Frontal cortex (tissue), 4 donors: ENCODE results near the gene FGF21. TPM values are rescaled to one million over a fixed set of nuclear protein-coding genes. Genes with fewer than 3 reads are reported as not detected.
"Not testable (repeated sequence)": the region's sequence is repeated elsewhere in the genome, so short reads cannot be mapped to it uniquely, and the experiment has no call there.

Experiments
- DNase-seq, 2 donors: peaks; one replicate each; pipeline ENCODE4 v3.0.0; 2012; ENCODE audit warnings: low spot score in 2 of 2
- FAIRE-seq: peaks from 2 replicates; lab custom pipeline; 2012; peaks lifted over from hg19 to GRCh38; lab: Jason Lieb, UNC
- total RNA-seq: library from RNA; depleted of rRNA; stranded (reverse); fragments of >200 nt; gene quantifications from one replicate; pipeline ENCODE4 v1.2.3, GENCODE V29; 2014
- donor health status: control.
- donor health status: control.
- donor health status: control.

FGF21 gene
- total RNA-seq, 1 donor from 2014 or later: not detected

DNA sequence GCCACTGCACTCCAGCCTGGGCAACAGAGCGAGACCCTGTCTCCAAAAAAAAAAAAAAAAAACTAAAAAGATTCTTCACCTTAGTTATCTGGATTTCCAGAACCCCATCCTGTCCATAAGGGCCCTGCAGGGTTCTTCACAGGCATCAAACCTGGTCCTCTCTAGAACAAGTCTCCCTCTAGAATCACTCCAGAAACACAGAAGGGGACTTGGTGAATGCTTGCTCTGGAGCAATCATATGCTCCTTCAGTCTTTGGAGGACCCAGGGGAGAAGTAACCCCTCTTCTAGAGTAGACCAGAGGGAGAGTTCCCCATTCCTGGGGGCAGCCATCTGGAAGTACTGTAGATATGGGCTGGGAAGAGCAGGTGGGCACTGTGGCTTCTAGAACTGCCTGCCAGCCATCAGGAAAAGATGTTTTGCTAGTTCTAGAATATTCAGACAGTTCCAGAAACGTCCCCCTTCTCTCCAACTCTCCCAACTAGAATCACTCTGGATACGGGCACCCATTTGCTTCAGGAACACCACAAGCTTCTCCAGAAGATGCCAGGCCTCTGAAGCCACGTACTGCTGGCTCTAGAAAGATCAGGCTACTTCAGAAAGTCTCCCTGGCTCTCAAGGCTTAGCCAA, 5.6 kb upstream of the FGF21 start:
- FAIRE-seq (no peak), DNase-seq (peak in 1 of 2 donors; percentile 24)

DNA sequence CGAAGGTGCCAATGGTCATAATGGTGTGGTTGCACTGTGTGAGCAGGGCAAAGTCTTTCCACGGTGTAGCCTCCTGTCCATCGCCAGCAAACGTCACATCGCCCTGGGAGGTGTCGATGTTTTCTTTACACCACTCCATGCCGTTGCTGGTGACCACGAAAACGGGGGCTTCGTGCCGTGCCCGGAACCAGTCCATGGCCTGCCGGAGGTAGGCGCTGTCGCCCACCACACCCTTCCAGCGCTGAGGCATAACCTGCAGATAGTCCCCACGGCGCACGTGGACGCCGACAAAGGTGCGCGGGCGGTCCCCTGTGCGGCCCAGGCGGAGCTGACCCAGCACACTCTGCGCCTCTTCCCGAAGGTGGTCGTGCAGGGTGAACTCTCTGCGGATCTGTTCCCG, 5.0 kb upstream of the FGF21 start:
- DNase-seq (no peak), FAIRE-seq (no peak)

DNA sequence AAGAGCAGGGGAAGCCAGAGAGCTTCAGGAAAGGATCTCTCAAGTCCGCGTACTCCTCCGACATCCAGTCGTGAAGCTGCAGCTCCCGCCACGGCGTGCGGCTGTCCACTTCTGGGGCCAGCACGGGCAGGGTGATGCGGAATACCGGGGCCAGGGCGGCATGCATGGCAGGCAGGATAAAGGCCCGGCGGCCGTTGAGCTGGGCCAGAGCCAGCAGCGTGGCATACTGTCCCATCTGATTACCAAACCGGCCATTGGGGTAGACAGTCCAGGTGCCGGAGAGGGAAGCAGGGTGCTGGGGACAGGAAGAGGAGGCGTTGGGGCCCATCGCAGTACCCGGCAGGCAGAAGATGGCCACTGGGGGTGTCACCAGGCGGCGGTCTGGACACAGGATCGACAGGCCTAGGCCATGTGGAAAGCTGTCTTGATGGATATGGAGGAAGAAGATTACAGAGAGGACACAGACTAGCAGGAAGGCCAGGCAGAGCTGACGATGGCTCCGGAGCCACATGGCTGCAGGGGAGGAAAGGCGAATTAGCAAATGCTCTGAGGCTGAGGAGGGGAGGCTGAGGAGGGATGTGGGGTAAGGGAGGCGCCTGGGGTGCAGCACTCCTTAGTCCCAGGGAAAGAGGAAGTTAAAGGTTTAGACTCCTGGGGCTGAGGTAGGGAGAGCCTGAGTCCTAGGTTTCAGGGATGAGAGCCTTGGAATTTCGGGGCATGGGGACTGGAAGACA, 4.4 kb upstream of the FGF21 start:
- no peak for FAIRE-seq

DNA sequence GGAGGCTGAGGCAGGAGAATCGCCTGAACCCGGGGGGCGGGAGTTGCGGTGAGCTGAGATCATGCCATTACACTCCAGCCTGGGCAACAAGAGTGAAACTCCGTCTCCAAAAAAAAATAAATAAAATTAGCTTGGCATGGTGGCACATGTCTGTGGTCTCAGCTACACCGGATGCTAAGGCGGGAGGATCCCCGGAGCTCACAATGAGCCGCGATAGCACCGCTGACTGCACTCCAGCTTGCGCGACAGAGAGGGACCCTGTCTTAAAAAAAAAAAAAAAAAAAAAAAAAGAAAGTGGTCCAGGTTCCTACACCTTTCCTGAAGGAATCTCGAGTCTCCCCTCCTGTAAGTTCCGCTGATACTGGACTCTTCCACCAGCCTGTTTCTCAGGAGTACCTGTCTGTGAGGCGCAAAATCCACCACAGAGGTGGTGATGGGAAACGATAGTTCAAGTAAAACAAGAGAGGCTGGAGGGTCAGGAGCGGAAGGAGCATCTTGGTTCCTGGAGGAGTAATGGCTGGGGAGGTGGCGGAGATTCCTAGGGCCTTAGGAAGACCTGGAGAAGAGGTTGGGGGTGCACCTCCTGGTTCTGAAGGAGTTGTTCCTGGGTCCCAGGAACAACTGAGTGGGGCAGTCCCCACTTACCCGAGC, 3.4 kb upstream of the FGF21 start:
- FAIRE-seq: no peak
- peak in 1 of 2 donors; percentile 12 for DNase-seq

More for the DNA sequence above, 4.4 kb upstream of the FGF21 start:
- peak in 1 of 2 donors; percentile 28 for DNase-seq

DNA sequence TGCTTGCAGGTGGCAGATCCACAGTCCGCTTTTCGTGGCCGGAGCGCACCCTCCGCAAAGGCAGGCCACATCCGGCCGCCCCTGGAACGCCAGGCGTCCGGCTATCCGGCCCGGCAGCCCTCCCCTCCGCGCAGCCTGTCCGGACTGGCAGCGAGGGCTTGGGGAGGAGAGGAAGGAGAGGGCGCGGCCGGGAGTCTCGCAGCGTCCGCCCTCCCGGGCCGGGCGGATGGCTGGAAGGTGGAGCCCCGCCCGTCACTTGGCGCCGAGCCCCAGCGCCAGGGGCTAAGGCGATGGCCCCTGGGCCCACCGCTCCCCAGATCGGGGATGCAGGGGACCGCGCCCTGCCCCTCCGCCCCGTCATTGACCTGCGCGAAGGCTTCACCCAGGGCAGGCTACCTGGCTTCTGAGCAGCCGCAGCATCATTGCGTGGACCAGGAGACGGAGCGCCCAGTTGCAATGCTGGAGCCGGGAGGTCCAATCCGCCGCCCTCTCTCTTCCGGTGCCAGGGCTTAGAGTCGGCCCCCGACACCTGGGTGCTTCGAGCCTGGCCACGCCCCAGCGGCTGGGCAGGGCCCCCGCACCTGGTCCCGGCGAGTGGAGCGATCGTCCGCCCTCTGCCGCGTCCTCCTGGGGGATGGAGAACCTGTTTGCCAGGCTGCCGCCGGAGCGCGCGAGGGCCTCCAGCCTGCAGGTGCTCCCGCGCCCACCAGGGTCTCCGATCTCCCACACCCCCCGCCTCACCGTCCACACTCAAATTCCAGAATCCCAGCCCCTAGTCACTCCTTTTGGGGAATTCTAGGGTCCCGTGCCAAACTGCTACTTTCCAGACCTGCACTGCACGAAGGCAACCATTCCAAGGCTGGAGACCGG, 2.6 kb upstream of the FGF21 start, which contains the start of gene FUT1:
Gene FUT1 (minus strand): TSS at position 146 of the 870 bp plus-strand sequence. CDS start 1,360 bp downstream, outside the sequence.
- DNase-seq (peak; percentile 42 to 65), FAIRE-seq (no peak)

DNA sequence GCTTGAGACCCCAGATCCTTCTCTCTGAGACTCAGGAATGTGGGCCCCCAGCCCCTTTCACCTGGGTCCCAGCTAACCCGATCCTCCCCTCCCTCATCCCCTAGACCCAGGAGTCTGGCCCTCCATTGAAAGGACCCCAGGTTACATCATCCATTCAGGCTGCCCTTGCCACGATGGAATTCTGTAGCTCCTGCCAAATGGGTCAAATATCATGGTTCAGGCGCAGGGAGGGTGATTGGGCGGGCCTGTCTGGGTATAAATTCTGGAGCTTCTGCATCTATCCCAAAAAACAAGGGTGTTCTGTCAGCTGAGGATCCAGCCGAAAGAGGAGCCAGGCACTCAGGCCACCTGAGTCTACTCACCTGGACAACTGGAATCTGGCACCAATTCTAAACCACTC, 463 bp downstream of the FGF21 start:
- FAIRE-seq (no peak), DNase-seq (no peak)

DNA sequence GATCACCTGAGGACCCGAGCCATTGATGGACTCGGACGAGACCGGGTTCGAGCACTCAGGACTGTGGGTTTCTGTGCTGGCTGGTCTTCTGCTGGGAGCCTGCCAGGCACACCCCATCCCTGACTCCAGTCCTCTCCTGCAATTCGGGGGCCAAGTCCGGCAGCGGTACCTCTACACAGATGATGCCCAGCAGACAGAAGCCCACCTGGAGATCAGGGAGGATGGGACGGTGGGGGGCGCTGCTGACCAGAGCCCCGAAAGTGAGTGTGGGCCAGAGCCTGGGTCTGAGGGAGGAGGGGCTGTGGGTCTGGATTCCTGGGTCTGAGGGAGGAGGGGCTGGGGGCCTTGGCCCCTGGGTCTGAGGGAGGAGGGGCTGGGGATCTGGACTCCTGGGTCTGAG, 888 bp downstream of the FGF21 start:
- DNase-seq: no peak
- no peak for FAIRE-seq

DNA sequence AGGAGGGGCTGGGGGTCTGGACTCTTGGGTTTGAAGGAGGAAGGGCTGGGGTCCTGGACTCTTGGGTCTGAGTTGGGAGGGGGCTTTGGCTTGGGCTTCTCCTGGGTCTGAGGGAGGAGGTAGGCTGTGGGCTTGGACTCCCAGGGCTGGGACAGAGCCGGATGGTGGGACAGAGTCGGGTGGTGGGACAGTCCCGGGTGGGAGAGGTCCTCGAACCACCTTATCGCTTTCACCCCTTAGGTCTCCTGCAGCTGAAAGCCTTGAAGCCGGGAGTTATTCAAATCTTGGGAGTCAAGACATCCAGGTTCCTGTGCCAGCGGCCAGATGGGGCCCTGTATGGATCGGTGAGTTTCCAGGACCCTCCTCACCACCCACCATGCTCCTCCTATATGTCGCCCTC, 1.4 kb downstream of the FGF21 start:
- no peak for FAIRE-seq
- DNase-seq: peak in 1 of 2 donors; percentile 15

DNA sequence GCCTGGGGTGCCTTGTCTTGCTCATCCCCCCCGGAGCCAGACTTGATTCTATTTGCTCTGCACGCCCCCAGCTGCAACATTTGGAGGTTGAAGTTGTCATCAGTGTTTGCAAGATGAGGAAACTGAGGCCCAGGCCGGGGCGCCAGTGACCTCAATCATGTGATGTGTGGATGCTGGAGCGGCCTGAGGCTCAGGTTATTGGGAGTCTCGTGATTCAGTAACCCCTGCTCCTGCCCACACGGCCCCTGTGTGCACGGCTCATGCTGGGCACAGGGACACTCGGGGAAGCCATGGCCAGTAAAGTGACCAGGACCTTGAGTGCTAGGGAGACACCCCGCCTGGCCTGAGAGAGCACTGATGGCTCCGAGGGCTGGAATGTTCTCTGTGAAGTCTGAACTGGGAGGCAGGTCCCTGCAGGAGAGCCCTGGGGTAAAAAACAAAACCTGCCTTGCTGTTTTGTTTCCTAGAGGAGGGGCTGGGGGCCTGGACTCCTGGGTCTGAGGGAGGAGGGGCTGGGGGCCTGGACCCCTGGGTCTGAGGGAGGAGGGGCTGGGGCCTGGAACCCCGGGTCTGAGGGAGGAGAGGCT, 1.9 kb downstream of the FGF21 start:
- DNase-seq: no peak
- FAIRE-seq: no peak

DNA sequence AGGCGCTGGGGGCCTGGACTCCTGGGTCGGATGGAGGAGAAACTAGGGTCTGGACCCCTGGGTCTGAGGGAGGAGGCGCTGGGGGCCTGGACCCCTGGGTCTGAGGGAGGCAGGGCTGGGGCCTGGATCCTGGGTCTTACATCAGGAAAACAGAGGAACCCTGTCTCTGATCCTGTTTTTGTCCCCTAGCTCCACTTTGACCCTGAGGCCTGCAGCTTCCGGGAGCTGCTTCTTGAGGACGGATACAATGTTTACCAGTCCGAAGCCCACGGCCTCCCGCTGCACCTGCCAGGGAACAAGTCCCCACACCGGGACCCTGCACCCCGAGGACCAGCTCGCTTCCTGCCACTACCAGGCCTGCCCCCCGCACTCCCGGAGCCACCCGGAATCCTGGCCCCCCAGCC, 2.4 kb downstream of the FGF21 start:
- DNase-seq: no peak
- no peak for FAIRE-seq

DNA sequence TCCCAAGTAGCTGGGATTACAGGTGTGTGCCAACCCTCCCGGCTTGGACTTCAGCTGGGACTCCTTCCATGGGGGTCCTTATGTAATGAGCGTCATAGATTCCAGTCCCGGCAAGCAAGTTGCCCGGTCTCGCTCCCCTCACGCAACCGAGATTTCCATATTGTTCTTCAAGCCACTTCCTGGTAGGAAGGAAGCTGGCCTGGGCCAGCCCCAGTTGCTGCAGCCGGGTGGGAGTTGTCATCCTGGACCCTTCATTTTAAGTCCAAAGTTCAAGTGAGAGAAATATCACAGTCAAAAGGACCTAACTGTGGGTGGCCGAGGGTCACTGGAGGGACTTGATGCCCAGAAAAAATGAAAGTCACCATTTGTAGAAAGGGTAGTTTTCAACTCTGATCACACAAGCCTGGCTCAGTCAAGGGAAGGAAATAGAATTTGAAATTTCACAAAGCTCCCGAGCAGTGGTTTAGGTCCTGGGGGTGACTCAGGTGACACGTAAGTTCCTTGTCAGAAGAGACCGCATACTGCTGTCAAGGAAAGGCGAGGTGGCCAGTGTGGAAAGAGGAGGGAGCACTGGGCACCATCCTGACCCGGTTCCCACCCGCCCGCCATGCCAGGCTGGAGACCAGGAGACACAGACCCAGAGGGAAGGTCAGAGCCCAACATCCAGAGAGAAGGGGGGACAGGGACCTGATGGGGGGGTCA, 5.3 kb downstream of the FGF21 start:
- FAIRE-seq (no peak), DNase-seq (no peak)

DNA sequence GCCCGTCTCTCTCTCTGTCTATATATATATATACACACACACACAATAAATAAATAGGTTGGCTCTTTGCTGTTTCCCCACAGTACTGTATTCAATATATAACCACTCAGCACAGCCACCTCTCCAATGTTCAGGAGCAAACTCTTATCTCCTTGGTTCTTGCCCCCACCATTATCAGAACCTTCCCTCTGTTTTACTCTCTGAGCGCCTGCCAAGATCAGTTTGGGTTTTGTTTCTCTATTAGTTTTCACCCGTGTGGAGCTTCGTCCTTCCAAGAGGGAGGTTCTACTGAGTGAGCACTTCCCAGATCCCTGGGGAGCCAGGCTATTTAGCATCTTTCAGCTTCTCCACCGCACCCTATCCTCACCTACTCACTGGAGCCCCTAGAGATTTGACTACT, 10.5 kb downstream of the FGF21 start:
- DNase-seq, FAIRE-seq: not testable (repeated sequence)

DNA sequence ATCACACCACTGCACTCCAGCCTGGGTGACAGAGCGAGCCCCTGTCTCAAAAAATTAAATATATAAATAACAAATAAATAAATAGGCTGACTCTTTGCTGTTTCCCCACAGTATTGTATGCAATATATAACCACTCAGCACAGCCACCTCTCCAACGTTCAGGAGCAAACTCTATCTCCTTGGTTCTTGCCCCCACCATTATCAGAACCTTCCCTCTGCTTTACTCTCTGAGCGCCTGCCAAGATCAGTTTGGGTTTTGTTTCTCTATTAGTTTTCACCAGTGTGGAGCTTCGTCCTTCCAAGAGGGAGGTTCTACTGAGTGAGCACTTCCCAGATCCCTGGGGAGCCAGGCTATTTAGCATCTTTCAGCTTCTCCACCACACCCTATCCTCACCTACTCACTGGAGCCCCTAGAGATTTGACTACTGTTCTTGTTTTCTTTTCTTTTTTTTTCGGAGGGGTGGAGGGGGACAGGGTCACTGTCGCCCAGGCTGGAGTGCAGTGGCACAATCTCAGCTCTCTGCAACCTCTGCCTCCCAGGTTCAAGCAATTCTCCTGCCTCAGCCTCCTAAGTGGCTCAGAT, 12.9 kb downstream of the FGF21 start:
- not testable (repeated sequence) for FAIRE-seq

DNA sequence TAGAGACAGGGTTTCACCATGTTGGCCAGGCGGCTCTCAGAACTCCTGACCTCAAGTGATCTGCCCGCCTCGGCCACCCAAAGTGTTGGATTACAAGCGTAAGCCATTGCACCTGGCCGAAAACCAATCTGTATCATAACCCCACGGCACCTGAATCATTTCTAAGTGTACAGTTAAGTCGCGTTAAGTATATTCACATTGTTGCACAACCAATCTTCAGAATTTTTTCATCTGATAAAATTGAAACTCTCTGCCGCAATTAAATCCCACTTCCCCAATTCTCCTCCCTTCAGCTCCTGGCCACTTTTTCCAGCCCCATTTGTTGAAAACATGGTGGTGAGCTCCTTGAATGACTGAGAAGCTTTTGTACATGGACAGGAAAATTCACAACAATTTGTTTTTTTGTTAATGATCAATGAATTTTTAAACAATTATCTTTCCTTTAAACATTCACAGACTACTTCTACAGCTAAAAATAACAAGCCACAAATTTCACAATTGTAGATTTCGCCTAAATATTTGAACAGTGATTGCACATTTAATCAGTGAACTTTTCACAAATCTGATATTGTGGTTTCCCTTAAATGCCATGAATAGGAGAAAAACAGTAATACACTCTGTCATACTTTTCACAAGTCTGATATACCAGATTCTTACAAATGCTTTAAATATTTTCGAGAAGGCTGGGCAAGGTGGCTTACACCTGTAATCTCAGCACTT, 13.8 kb downstream of the FGF21 start:
- no peak for DNase-seq
- no peak for FAIRE-seq

More for the DNA sequence above, 12.9 kb downstream of the FGF21 start:
- DNase-seq: not testable (repeated sequence)

DNA sequence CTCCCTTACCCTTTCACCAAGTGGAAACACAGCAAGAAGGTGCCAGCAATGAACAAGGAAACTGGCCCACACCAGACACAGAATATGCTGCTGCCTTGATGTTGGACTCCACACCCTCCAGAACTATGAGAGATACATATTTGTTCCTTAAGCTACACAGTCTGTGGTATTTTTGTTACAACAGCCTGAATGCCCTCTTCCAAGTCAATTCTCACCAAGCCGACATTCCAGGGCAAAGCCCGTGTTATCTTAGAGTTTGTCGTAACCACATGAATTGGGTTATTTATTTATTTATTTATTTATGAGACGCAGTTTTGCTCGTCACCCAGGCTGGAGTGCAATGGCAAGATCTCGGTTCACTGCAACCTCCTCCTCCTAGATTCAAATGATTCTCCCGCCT, 14.9 kb downstream of the FGF21 start:
- DNase-seq (no peak), FAIRE-seq (no peak)

DNA sequence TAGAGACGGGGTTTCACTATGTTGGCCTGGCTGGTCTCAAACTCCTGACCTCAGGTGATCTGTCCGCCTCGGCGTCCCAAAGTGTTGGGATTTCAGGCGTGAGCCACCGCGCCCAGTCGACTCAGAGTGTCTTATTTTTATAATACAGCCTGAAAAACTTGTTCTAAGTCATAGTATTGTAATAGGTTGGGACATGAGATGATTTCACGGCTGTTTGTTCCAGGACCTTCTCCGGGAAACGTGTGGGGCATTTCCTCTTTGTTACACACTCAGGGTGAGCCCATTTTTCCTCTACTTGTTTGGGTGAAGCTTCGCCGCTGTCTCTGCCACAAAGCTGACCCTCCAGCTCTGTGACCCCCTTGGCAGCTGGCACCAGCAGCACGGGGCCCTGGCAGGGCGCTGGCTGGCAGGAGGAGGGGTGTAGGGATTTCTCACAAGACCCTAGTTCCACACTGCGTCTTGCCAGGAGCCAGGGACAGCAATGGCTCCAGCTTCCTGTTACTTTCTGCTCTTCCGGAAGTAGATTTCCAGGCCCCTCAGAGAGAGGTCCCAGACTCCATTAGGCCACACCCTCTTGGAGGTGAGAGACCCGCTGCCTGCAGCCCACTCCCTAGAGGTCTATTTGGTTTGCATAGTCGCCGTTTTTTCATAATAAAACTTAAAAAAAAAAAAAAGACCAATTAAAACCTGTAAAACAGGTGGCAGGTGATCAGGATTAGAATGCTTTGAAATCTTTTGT, 15.6 kb downstream of the FGF21 start:
- no peak for FAIRE-seq
- no peak for DNase-seq

DNA sequence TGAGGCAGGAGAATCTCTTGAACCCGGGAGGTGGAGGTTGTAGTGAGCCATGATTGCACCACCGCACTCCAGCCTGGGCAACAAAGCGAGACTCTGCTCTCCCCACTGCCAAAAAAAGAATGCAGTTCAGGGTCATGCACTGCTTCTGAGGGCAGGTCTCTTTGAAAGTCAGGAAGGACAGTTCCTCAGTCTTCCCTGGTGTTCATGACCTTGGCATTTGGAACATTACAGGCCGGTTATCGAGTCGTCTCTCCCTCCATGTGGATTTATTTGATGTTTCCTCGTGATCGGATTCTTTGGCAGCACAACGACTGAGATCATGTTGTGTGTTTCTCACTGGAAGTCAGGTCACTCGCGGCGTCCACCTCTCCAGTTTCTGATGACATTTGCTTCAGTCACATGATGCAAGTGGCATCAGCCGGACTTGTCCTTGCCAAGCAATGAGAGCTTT, 17.2 kb downstream of the FGF21 start:
- FAIRE-seq (no peak), DNase-seq (no peak)
